Smooth muscle cell (in vitro differentiated cells): ENCODE measurements around the gene PAPPA2. TPM values are rescaled to one million over a fixed set of nuclear protein-coding genes. Genes with fewer than 3 reads are reported as not detected.

Experiments
- DNase-seq: peaks from one replicate; lab custom pipeline; 2025; ENCODE audit not compliant: unreplicated experiment; lab: John Stamatoyannopoulos, UW
- H2AFZ ChIP-seq: fragments of 200-600 bp; sonication (generic); 2 replicates; pipeline ENCODE4 v1.6.0; 2016; ENCODE audit warnings: antibody characterized with exemption, low read depth, mild to moderate bottlenecking
- H3F3A ChIP-seq: fragments of 200-600 bp; sonication (generic); 2 replicates; pipeline ENCODE4 v1.6.0; 2017; ENCODE audit warnings: antibody characterized with exemption, low read depth
- H3K27ac ChIP-seq: fragments of 200-600 bp; sonication (generic); 2 replicates; pipeline ENCODE4 v1.5.1; 2016; ENCODE audit warnings: low read depth, mild to moderate bottlenecking
- H3K27me3 ChIP-seq: fragments of 200-600 bp; sonication (generic); 2 replicates; pipeline ENCODE4 v1.6.1; 2016; ENCODE audit warnings: low read depth, mild to moderate bottlenecking
- H3K36me3 ChIP-seq: fragments of 200-600 bp; sonication (generic); 2 replicates; pipeline ENCODE4 v1.5.1; 2016; ENCODE audit warnings: low read depth
- H3K4me1 ChIP-seq: fragments of 200-600 bp; sonication (generic); 2 replicates; pipeline ENCODE4 v1.5.1; 2016; ENCODE audit warnings: low read depth
- H3K4me2 ChIP-seq: fragments of 200-600 bp; sonication (generic); 2 replicates; pipeline ENCODE4 v1.6.0; 2016; ENCODE audit warnings: mild to moderate bottlenecking
- H3K4me3 ChIP-seq: fragments of 200-600 bp; sonication (generic); 2 replicates; pipeline ENCODE4 v1.5.1; 2016; ENCODE audit warnings: mild to moderate bottlenecking
- H3K79me2 ChIP-seq: fragments of 200-600 bp; sonication (generic); 2 replicates; pipeline ENCODE4 v1.6.0; 2016; ENCODE audit warnings: low read depth, mild to moderate bottlenecking
- H3K9ac ChIP-seq: fragments of 200-600 bp; sonication (generic); 2 replicates; pipeline ENCODE4 v1.6.0; 2016; ENCODE audit warnings: low read depth
- H3K9me3 ChIP-seq: fragments of 200-600 bp; sonication (generic); replicated peaks from 2 replicates; pipeline ENCODE4 v1.5.1; 2016; ENCODE audit warnings: low read depth
- H4K20me1 ChIP-seq: fragments of 200-600 bp; sonication (generic); 2 replicates; pipeline ENCODE4 v1.6.0; 2016; ENCODE audit warnings: low read depth
- WGBS: methylation state at CpG from one replicate; pipeline ENCODE4 v1.1.7; 2016; ENCODE audit warnings: low lambda C conversion rate; 5-methylcytosine and 5-hydroxymethylcytosine counted together
- polyA plus RNA-seq: library from polyadenylated mRNA; unstranded; fragments of >200 nt; fragmentation: Nextera tagmentation; extraction: Ambion mirVana; gene quantifications from 2 replicates; pipeline ENCODE4 v1.2.1, GENCODE V29; 2016
- total RNA-seq: library from RNA; depleted of rRNA; stranded (reverse); fragments of >200 nt; gene quantifications from 2 replicates; pipeline ENCODE4 v1.2.3, GENCODE V29; 2014
- TF ChIP-seq, protein P1 (sequence below): fragments of 200-600 bp; sonication (generic); IDR thresholded peaks from 2 replicates; pipeline ENCODE4 v1.5.1; 2017; ENCODE audit warnings: borderline replicate concordance, mild to moderate bottlenecking, antibody characterized with exemption; ENCODE audit not compliant: insufficient read depth, poor library complexity, severe bottlenecking

Gene PAPPA2
- total and polyA plus RNA-seq, 2 experiments from 2014 or later: 0.03 to 0.27 TPM

DNA sequence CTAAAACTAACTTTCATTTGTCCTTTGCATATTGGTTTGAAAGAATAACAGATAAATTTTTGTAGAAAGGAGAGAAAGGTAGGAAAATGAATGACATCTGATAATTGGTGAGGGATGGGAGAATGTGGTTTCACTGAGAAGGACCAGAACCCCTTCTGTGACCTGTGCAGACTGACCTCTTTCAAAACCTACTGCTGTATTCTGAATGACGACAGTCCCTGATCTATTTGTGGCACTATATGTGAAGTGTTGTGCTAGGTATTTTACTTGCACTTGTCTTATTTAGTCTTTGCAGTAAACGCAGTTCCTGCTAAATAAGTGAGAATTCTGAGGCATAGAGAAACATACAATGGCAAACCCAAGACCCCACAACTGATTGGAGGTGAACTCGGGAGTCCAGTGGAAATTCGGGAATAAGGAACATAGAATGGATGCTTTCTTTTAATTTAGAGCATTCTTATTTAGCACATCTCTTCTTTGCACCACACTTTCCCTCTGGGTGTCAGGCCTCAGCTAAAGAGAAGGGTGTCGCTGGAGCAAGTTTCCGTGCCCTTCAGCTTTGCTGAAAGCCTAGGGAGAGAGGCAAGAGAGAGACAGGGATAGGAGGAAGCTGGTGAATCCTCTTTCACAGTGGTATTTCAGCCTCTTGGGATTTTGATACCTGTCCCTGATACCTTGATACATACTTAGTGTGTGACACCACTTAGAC lies 230.2 kb downstream of the PAPPA2 start:
- no peaks in the 10 kb centered on the region for H3K36me3 ChIP-seq
- H3K27me3 ChIP-seq: peaks cover 17% of the 10 kb centered on the region
- H3F3A ChIP-seq: no peaks in the 10 kb centered on the region
- no peak overlapping the region for H3K4me2 ChIP-seq
- no peaks in the 10 kb centered on the region for H3K79me2 ChIP-seq
- no peak overlapping the region for H3K27ac ChIP-seq
- H3K4me3 ChIP-seq: no peak overlapping the region
- TF ChIP-seq, protein P1, sequence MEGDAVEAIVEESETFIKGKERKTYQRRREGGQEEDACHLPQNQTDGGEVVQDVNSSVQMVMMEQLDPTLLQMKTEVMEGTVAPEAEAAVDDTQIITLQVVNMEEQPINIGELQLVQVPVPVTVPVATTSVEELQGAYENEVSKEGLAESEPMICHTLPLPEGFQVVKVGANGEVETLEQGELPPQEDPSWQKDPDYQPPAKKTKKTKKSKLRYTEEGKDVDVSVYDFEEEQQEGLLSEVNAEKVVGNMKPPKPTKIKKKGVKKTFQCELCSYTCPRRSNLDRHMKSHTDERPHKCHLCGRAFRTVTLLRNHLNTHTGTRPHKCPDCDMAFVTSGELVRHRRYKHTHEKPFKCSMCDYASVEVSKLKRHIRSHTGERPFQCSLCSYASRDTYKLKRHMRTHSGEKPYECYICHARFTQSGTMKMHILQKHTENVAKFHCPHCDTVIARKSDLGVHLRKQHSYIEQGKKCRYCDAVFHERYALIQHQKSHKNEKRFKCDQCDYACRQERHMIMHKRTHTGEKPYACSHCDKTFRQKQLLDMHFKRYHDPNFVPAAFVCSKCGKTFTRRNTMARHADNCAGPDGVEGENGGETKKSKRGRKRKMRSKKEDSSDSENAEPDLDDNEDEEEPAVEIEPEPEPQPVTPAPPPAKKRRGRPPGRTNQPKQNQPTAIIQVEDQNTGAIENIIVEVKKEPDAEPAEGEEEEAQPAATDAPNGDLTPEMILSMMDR: no peak
- no peaks in the 10 kb centered on the region for H4K20me1 ChIP-seq
- no peaks in the 10 kb centered on the region for H3K4me1 ChIP-seq
- WGBS: 85% methylated on average over 6 of the region's 6 CpGs
- DNase-seq: no peak
- H3K9ac ChIP-seq: no peak overlapping the region
- H2AFZ ChIP-seq: no peak overlapping the region
- no peaks in the 10 kb centered on the region for H3K9me3 ChIP-seq

DNA sequence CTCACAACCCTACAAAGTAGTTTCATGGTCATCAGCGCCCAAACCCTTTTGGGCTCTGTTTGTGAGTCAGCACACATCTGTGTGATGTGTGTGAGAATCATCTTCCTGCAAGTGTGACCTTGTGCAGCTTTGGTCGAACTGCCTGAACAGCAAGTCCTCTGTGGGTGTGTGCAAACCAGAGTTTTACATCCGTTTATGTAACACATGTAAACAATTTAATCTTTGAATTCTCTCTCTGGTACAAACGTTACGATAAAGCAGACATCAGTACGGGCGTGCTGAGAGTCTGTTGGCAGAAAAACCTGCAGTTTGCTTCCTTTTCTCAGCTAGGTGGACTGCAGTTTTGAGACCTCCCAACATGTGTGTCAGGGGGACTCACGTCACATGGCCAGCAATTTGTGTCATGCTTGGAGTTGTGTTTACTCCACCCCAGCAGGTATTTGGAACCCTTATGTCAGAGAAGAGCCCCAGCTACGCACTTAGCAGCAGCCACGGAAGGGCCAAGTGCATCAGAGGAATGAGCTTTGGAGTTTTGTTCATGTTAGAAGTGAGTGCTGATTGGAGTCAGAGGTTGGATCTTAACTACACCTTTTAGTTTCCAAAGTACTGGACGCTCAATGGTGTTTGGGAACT lies 230.8 kb downstream of the PAPPA2 start:
- WGBS: 72% methylated on average over 11 of the region's 11 CpGs
- Histone ChIP-seq H3K4me1 (no peaks in the 10 kb centered on the region), H3K4me3 (no peak overlapping the region), H3K27me3 (peaks cover 16% of the 10 kb centered on the region), H3K36me3 (no peaks in the 10 kb centered on the region), H3F3A (no peaks in the 10 kb centered on the region), H3K27ac (no peak overlapping the region), H3K9ac (no peak overlapping the region), H4K20me1 (no peaks in the 10 kb centered on the region), H3K9me3 (no peaks in the 10 kb centered on the region), H3K79me2 (no peaks in the 10 kb centered on the region), H3K4me2 (no peak overlapping the region), H2AFZ (no peak overlapping the region)
- TF ChIP-seq, protein P1: no peak
- no peak for DNase-seq

DNA sequence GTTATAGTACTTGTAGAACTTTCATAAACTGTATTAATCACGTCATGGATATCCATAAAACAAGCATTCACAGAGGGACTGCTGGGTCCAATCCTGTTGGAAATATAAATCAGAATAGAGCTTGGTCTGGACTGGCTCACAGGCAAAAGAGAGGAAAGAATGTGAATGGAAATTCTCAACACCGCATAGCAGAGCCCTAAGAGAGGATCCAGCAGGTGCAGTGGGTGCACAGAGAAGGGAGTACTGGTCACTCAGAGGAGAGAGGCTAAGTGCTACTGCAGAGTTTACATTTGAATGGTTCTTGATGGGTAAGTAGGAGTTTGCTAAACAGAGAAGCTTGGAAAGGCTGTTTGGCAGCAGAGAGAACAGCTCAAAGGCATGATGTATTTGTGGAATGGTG lies 231.7 kb downstream of the PAPPA2 start:
- no peaks in the 10 kb centered on the region for H4K20me1 ChIP-seq
- H3K27me3 ChIP-seq: peaks cover 11% of the 10 kb centered on the region
- H3K4me1 ChIP-seq: no peaks in the 10 kb centered on the region
- DNase-seq: no peak
- no peaks in the 10 kb centered on the region for H3K36me3 ChIP-seq
- H3K27ac ChIP-seq: no peak overlapping the region
- no peaks in the 10 kb centered on the region for H3K9me3 ChIP-seq
- H3F3A ChIP-seq: no peaks in the 10 kb centered on the region
- no peaks in the 10 kb centered on the region for H3K79me2 ChIP-seq
- whole genome bisulfite sequencing: 83% methylated on average over 2 of the region's 2 CpGs
- H3K4me2 ChIP-seq: no peak overlapping the region
- H3K9ac ChIP-seq: no peak overlapping the region
- TF ChIP-seq, protein P1: no peak
- H2AFZ ChIP-seq: no peak overlapping the region
- no peak overlapping the region for H3K4me3 ChIP-seq
